ENCODE data around the gene L3MBTL4.
A peak's percentile ranks its signal among the peaks of the same experiment; 100 is the strongest.
"Not testable (repeated sequence)": the region's sequence is repeated elsewhere in the genome, so short reads cannot be mapped to it uniquely, and the experiment has no call there.

L3MBTL4 gene

DNA sequence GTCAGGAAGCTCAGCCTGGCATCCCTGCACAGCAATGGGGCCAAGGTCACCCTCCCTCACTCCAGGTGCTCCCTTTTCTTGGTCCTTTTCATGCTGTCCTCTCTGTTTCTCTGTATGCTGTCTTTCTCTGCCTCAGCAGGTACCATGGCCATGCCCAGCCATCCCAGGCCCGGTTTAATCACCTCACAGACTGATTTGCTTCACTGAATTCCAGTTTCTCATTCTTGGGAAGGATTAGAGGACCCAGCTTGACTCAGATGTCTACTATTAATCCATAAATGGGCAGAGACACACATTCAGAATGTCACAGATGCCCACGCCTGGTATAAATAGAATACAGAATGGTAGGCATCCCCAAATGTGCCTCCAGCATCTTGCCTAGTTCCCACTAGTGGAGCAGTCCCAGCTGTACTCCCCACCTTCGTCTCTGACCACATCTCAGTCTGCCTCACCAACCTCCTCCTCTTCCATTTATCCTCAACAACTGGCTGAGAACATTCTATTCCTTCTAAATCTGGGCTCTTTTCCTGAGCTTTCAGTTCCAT is 14.2 kb upstream of the L3MBTL4 start:
- no peak overlapping the region for H3K4me3 ChIP-seq (ENCODE audit: low read length)
- H3K9ac ChIP-seq (ENCODE audit: low read depth, low read length): no peak overlapping the region
- no peaks in the 10 kb centered on the region for H3K4me1 ChIP-seq (ENCODE audit: insufficient read depth, low read length)
- H3K36me3 ChIP-seq (ENCODE audit: insufficient read depth, low read depth, low read length): no peaks in the 10 kb centered on the region
- H3K9me3 ChIP-seq (ENCODE audit: insufficient read depth, low read depth, low read length): no peaks in the 10 kb centered on the region
- H3K27ac ChIP-seq (ENCODE audit: low read length): no peak overlapping the region
- no peaks in the 10 kb centered on the region for H3K27me3 ChIP-seq (ENCODE audit: insufficient read depth, low read length)

DNA sequence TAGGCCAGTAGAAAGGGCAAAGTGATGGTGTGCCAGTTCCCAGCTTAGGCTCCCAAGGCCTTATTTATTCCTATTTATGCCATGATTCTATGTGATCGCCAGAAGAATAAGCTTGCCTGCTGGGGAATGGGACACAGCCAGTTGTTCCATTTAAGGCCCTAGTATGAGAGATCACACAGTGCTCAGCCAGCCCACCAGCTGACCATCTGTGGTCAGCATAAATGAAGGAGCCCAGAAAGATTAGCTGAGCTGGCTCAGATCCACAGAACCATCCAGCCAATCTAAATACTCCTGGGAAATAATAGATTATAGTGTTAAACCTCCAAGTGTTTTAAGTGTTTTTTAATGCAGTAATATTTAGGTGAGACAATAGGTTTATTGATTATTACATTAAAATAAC is 12.6 kb upstream of the L3MBTL4 start:
- no peaks in the 10 kb centered on the region for H3K36me3 ChIP-seq (ENCODE audit: insufficient read depth, low read depth, low read length)
- no peaks in the 10 kb centered on the region for H3K4me1 ChIP-seq (ENCODE audit: insufficient read depth, low read length)
- H3K27me3 ChIP-seq (ENCODE audit: insufficient read depth, low read length): no peaks in the 10 kb centered on the region
- H3K9ac ChIP-seq (ENCODE audit: low read depth, low read length): no peak overlapping the region
- no peak overlapping the region for H3K27ac ChIP-seq (ENCODE audit: low read length)
- H3K9me3 ChIP-seq (ENCODE audit: insufficient read depth, low read depth, low read length): no peaks in the 10 kb centered on the region
- no peak overlapping the region for H3K4me3 ChIP-seq (ENCODE audit: low read length)

DNA sequence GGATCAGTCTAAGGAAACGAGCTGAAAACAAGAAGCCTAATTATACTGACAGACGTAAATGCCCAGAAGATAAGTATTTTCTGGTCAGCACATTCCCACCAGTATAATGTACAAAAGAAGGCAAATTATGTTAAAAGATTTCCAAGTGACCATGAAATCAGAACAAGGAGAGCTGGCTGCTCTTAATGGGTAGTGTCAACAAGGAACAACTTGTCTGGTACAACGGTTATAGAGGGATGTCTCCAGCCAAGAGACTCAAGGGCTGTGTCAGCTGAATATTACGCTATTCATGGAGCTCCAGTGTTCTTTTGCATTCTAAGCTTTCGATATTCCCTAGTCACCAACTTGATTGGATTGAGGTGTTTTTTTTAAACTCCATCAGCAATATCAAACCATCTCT is 8.6 kb upstream of the L3MBTL4 start:
- H3K27ac ChIP-seq (ENCODE audit: low read length): no peak overlapping the region

DNA sequence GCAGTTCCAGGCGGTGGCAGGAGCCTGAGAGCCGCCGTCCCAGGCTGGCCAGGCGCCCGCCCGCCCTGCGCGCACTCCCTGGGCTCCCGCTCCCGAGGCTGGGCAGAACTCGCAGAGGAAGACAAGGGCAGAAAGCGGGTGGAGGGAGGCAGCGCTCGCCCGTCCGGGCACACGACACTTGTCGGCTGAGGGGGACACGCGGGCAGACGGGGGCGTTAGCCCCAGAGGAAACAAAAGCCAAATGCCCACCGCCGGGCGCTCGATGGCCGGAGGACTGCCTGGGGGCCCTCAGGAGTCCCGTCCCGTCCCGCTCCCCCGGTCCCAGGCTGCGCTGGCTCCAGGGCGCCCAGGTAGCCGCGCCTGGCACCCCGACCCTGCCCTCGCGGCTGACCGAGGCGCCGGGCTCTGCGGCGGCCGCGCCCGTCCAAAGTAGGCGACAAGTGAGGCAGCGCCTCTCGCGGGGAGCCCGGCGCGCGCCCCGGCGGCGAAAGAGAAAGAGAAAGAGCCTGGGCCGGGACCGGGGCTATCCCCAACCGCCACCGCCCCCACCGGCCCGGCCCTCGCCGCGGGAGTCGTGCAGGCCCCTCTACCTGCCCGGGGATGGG is 491 bp downstream of the L3MBTL4 start:
- Histone ChIP-seq H3K9me3 (ENCODE audit: insufficient read depth, low read depth, low read length) (no peaks in the 10 kb centered on the region), H3K36me3 (ENCODE audit: insufficient read depth, low read depth, low read length) (no peaks in the 10 kb centered on the region), H3K27ac (ENCODE audit: low read length) (no peak overlapping the region), H3K27me3 (ENCODE audit: insufficient read depth, low read length) (peaks cover 38% of the 10 kb centered on the region), H3K4me3 (ENCODE audit: low read length) (peak overlapping the region; percentile 61), H3K4me1 (ENCODE audit: insufficient read depth, low read length) (no peaks in the 10 kb centered on the region), H3K9ac (ENCODE audit: low read depth, low read length) (peak overlapping the region; percentile 53; the same call in 1 of the 2 replicates)

More for the DNA sequence above, 8.6 kb upstream of the L3MBTL4 start:
- no peaks in the 10 kb centered on the region for H3K36me3 ChIP-seq (ENCODE audit: insufficient read depth, low read depth, low read length)
- H3K4me3 ChIP-seq (ENCODE audit: low read length): no peak overlapping the region
- H3K27me3 ChIP-seq (ENCODE audit: insufficient read depth, low read length): no peaks in the 10 kb centered on the region
- H3K9ac ChIP-seq (ENCODE audit: low read depth, low read length): no peak overlapping the region
- no peaks in the 10 kb centered on the region for H3K4me1 ChIP-seq (ENCODE audit: insufficient read depth, low read length)
- no peaks in the 10 kb centered on the region for H3K9me3 ChIP-seq (ENCODE audit: insufficient read depth, low read depth, low read length)

DNA sequence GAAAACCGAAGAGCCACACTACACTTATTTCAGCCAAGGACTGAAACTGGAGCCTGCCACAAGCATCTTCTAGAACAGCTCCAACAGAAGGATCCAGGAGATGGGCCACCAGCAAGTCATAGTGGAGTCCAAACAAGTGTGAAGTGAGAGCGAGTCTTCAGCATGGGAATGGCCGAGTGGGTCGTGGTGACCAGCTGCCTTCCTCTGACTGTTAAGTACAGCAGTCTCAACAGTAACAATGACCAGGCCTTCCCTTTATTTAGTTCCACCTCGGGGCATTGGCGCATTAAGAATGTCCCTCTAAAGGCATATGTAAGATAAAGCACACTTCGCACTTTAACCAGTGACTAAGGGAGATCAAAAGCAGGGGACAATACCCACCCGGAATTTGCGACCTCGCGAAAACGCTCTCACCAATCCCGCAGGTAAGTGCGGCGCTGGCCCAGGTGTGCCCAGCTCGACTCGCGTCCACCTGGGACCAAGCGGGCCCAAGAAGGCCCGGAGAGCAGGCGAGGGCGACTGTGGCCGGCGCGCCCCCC is 1.1 kb downstream of the L3MBTL4 start:
- Histone ChIP-seq H3K27ac (ENCODE audit: low read length) (no peak overlapping the region), H3K36me3 (ENCODE audit: insufficient read depth, low read depth, low read length) (no peaks in the 10 kb centered on the region), H3K4me1 (ENCODE audit: insufficient read depth, low read length) (no peaks in the 10 kb centered on the region), H3K9ac (ENCODE audit: low read depth, low read length) (peak overlapping the region; percentile 53; the same call in 1 of the 2 replicates), H3K4me3 (ENCODE audit: low read length) (peak overlapping the region; percentile 61), H3K9me3 (ENCODE audit: insufficient read depth, low read depth, low read length) (no peaks in the 10 kb centered on the region), H3K27me3 (ENCODE audit: insufficient read depth, low read length) (peaks cover 38% of the 10 kb centered on the region)

DNA sequence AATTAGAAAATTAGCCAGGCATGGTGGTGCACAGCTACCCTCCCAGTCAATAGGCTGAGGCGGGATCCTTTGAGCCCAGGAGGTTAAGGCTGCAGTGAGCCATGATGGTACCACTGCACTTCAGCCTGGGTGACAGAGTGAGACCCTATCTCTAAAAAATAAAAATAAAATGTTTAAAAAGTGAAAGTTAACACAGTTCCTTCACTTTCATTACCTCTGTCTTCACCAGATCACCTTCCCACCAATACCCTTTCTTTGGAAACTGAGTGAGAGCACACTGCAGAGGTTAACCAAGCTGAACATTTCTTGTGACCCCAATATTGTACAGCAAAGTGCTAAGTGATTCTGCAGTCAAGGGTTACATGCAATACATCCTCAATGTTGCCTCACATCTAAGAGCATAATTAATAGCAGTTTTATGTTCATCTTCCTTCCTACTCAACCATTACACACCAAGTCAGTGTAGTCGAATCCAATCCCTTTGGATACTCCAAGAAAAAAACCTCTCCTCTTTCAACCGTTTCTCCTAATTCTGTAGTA is 1.7 kb downstream of the L3MBTL4 start:
- no peaks in the 10 kb centered on the region for H3K9me3 ChIP-seq (ENCODE audit: insufficient read depth, low read depth, low read length)
- H3K4me1 ChIP-seq (ENCODE audit: insufficient read depth, low read length): no peaks in the 10 kb centered on the region
- peaks cover 38% of the 10 kb centered on the region for H3K27me3 ChIP-seq (ENCODE audit: insufficient read depth, low read length)
- no peak overlapping the region for H3K27ac ChIP-seq (ENCODE audit: low read length)
- H3K36me3 ChIP-seq (ENCODE audit: insufficient read depth, low read depth, low read length): no peaks in the 10 kb centered on the region
- H3K4me3 ChIP-seq (ENCODE audit: low read length): no peak overlapping the region
- no peak overlapping the region for H3K9ac ChIP-seq (ENCODE audit: low read depth, low read length)

DNA sequence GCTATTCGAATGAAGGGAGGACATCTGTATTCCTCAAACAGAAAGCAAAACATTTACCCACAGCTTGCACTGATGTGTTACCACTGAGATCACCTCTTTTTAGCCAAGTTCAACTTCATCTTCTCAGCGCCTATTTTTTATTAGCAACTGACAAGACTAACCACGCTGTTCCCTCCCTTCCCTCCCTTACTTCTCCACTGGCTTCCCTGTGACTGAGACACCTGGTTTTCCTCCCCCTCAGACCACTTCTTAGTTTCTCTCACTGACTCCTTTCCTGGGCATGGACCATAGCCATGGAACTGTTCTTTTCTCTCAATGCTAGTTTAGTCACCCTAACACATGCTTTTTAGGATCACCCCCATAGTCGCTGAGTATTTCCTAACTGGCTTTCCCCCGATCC is 3.3 kb downstream of the L3MBTL4 start:
- Histone ChIP-seq H3K27ac (ENCODE audit: low read length) (no peak overlapping the region), H3K36me3 (ENCODE audit: insufficient read depth, low read depth, low read length) (no peaks in the 10 kb centered on the region), H3K9ac (ENCODE audit: low read depth, low read length) (no peak overlapping the region), H3K4me3 (ENCODE audit: low read length) (no peak overlapping the region), H3K27me3 (ENCODE audit: insufficient read depth, low read length) (peaks cover 38% of the 10 kb centered on the region), H3K4me1 (ENCODE audit: insufficient read depth, low read length) (no peaks in the 10 kb centered on the region), H3K9me3 (ENCODE audit: insufficient read depth, low read depth, low read length) (no peaks in the 10 kb centered on the region)

DNA sequence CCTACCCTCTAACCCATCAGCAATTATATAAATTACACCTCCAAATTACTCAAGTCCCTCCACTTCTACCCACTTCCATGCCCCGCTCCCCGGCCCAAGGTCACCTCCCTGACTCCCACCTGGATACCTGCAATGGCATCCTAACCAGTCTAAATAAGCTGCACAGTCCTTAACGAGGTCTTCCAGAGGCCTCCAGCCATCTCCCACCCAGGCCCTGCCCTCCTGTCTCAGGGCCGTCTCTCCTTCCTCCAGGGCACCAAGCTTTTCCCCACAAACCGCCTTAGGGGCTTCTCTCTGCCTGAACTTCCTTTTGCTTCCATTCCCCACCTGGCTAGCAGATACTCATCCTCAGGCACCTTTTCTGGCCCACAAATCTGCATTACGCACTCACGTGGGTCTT is 4.8 kb downstream of the L3MBTL4 start:
- H3K4me1 ChIP-seq (ENCODE audit: insufficient read depth, low read length): no peaks in the 10 kb centered on the region
- H3K27ac ChIP-seq (ENCODE audit: low read length): no peak overlapping the region
- H3K4me3 ChIP-seq (ENCODE audit: low read length): no peak overlapping the region
- H3K9ac ChIP-seq (ENCODE audit: low read depth, low read length): no peak overlapping the region
- no peaks in the 10 kb centered on the region for H3K9me3 ChIP-seq (ENCODE audit: insufficient read depth, low read depth, low read length)
- peaks cover 30% of the 10 kb centered on the region for H3K27me3 ChIP-seq (ENCODE audit: insufficient read depth, low read length)
- H3K36me3 ChIP-seq (ENCODE audit: insufficient read depth, low read depth, low read length): no peaks in the 10 kb centered on the region

DNA sequence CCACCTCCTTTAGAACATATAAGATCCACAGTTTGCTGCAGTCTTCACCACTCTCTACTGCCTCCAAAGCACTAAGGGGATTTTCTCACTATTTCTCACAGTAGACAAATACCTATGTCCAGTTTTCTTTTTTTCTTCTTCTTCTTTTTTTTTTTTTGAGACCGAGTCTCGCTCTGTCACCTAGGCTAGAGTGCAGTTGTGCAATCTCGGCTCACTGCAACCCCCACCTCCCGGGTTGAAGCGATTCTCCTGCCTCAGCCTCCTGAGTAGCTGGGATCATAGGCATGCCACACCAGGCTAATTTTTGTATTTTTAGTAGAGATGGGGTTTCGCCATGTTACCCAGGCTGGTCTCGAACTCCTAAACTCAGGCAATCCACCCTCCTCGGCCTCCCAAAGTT is 6.2 kb downstream of the L3MBTL4 start:
- not testable (repeated sequence) for H3K4me3 ChIP-seq (ENCODE audit: low read length); H3K36me3 ChIP-seq (ENCODE audit: insufficient read depth, low read depth, low read length)

DNA sequence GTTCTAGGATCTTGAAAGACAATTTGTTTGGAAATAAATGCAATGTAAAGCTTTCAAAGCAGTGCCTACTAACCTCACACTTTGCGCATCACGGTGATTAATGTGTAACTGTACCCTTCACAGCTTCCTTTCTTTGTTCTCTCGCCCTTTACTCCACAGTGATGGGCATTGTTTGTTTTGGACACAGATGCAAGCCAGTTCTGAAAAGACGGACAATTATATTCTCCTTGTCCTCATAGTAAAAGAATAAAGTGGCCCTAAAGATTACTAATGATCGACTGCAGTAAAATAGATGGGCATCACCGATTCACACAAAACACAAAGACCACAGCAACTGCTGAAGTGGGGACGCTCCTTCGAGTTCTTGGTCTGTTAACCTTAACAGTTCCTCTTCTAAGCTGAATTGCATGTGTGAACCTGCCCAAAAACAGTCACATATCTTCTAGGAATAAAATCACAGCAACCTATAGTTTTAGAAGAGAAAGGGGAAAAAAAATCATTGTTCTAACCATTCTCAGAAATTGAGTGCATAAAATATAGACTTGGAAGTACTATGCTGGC is 7.7 kb downstream of the L3MBTL4 start:
- Histone ChIP-seq H3K27ac (ENCODE audit: low read length) (no peak overlapping the region), H3K9me3 (ENCODE audit: insufficient read depth, low read depth, low read length) (no peaks in the 10 kb centered on the region), H3K27me3 (ENCODE audit: insufficient read depth, low read length) (peaks cover 3% of the 10 kb centered on the region), H3K4me1 (ENCODE audit: insufficient read depth, low read length) (no peaks in the 10 kb centered on the region), H3K9ac (ENCODE audit: low read depth, low read length) (no peak overlapping the region), H3K4me3 (ENCODE audit: low read length) (no peak overlapping the region), H3K36me3 (ENCODE audit: insufficient read depth, low read depth, low read length) (no peaks in the 10 kb centered on the region)

More for the DNA sequence above, 6.2 kb downstream of the L3MBTL4 start:
- H3K27me3 ChIP-seq (ENCODE audit: insufficient read depth, low read length): peaks cover 18% of the 10 kb centered on the region
- H3K9me3 ChIP-seq (ENCODE audit: insufficient read depth, low read depth, low read length); H3K9ac ChIP-seq (ENCODE audit: low read depth, low read length); H3K27ac ChIP-seq (ENCODE audit: low read length); H3K4me1 ChIP-seq (ENCODE audit: insufficient read depth, low read length): not testable (repeated sequence)

DNA sequence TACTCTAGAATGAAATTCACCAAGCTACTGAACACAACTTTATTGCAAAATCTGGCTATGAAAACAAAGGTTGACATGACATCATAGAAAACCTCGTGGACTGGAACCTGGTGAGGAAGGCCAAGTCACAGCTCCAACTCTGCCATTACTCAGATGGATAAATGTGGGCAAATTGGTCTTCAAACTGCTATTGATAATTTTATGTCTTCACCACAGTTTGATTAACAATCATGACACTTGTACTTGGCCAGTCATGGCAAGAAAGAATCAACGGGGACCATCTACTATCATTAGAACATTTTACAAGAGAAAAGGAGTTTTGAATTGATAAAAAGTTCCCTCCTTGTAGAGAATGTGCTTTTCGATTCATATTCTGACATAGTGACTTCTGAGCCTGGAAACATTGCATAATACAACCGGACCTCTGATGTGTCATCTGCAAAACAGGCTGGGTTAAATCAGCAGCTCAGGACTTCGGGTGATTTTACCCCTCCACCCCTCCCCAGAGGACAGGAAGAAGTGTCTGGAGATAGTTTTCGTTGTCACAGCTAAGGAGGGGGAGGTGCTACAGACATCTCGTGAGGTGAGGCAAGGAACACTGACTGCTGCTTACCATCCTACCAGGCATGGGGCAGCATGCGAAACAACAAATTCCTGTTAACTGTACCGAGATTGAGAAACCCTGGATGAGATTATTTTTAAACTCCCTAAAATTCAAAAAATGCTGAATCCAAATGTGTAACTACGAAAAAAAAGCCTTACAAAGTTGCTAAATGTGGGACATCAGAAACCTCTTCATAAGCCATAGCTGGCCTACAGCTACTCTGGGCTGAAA is 8.4 kb downstream of the L3MBTL4 start:
- no peak overlapping the region for H3K9ac ChIP-seq (ENCODE audit: low read depth, low read length)
- H3K27ac ChIP-seq (ENCODE audit: low read length): no peak overlapping the region
- no peaks in the 10 kb centered on the region for H3K36me3 ChIP-seq (ENCODE audit: insufficient read depth, low read depth, low read length)
- H3K27me3 ChIP-seq (ENCODE audit: insufficient read depth, low read length): no peaks in the 10 kb centered on the region
- no peak overlapping the region for H3K4me3 ChIP-seq (ENCODE audit: low read length)
- no peaks in the 10 kb centered on the region for H3K9me3 ChIP-seq (ENCODE audit: insufficient read depth, low read depth, low read length)
- H3K4me1 ChIP-seq (ENCODE audit: insufficient read depth, low read length): no peaks in the 10 kb centered on the region

All from iPS-20b (cell line).